Mucosa of descending colon (tissue), 3 donors: ENCODE measurements around the gene SFTA2. TPM values are rescaled to one million over a fixed set of nuclear protein-coding genes. Genes with fewer than 3 reads are reported as not detected.

Source experiments
- ATAC-seq: fragments of 200-7000 bp; cut with Tn5 transposase; one replicate; pipeline ENCODE4 v1.9.1; 2020; ENCODE audit warnings: mild to moderate bottlenecking, moderate library complexity
- DNase-seq, 3 donors: peaks; one replicate each; pipeline ENCODE4 v3.0.0-alpha.2; 2020
- H3K36me3 ChIP-seq: fragments of 200-600 bp; one replicate; pipeline ENCODE4 v1.8.0; 2021; ENCODE audit warnings: low read depth, mild to moderate bottlenecking
- H3K4me1 ChIP-seq: fragments of 200-600 bp; one replicate; pipeline ENCODE4 v1.8.0; 2021; ENCODE audit warnings: low read depth, mild to moderate bottlenecking
- H3K4me3 ChIP-seq: fragments of 200-600 bp; one replicate; pipeline ENCODE4 v1.8.0; 2021; ENCODE audit warnings: mild to moderate bottlenecking
- H3K9me3 ChIP-seq: fragments of 200-600 bp; one replicate; pipeline ENCODE4 v1.8.0; 2021; ENCODE audit warnings: mild to moderate bottlenecking
- CTCF ChIP-seq: fragments of 200-600 bp; IDR thresholded peaks from one replicate; pipeline ENCODE4 v1.8.0; 2022; ENCODE audit warnings: antibody characterized with exemption, mild to moderate bottlenecking
- intact Hi-C, 2 donors: fragments of 100-400 bp; cut with DNase I in 1 of 2; cut with micrococcal nuclease in 1 of 2; formaldehyde crosslinking; loops; one replicate each; pipeline versions ENCODE4 v1.11.0 to v1.11.1; 2022; cut with DNase I, micrococcal nuclease
- total RNA-seq, 3 donors: library from RNA; stranded (reverse); fragmentation: NEBNext Ultra II Directional in 2 of 3; extraction: Animal tissue kit (Norgen Biotek cat#: 25700) in 2 of 3; gene quantifications; one replicate each; pipeline versions ENCODE4 v1.2.1 to v1.2.4, GENCODE V29; 2021 to 2023
- donor health status: DM: no; HTN: no; CAD: no; lungs with moderate emphysema.
- donor health status: DM: no; HTN: no; CAD: no.
- donor health status: DM: no; HTN: yes; CAD: no.

SFTA2 gene
- total RNA-seq, 3 donors from 2014 or later = not detected

- no peak for DNase-seq
- H3K9me3 ChIP-seq = no peaks in the 10 kb centered on the region
- ATAC-seq = no peak
- no peak for TF ChIP-seq CTCF
- H3K4me3 ChIP-seq = no peak overlapping the region
- peaks cover 2% of the 10 kb centered on the region for H3K4me1 ChIP-seq
- intact Hi-C loops = no loop called here
- peaks cover 12% of the 10 kb centered on the region for H3K36me3 ChIP-seq
These were observed 40.0 kb downstream of the SFTA2 start for GRCh38 chr6:30891816-30892538.

DNA sequence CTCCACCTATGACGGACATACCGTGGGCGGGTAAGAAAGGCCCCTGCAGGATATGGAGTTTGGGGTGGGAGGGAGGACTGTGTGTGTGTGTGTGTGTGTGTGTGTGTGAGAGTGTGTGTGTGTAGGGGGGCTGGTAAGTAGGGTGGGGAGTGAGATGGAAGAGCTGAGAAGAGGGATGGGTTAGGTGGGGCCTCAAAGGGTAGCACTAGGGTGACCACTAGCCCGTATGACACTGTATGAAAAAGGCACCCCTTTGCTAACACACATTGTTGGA is 40.6 kb downstream of the SFTA2 start:
- no peak for ATAC-seq
- Histone ChIP-seq H3K36me3 (peaks cover 12% of the 10 kb centered on the region), H3K9me3 (no peaks in the 10 kb centered on the region), H3K4me1 (peaks cover 4% of the 10 kb centered on the region), H3K4me3 (no peak overlapping the region)
- no peak for TF ChIP-seq CTCF
- no peak for DNase-seq
- intact Hi-C loops = no loop called here

- TF ChIP-seq CTCF = no peak
- ATAC-seq (no peak), DNase-seq (no peak)
- Histone ChIP-seq H3K4me3 (no peak overlapping the region), H3K4me1 (peaks cover 9% of the 10 kb centered on the region), H3K36me3 (peaks cover 12% of the 10 kb centered on the region), H3K9me3 (no peaks in the 10 kb centered on the region)
- intact Hi-C loops = no loop called here
These were observed 41.1 kb downstream of the SFTA2 start for GRCh38 chr6:30890646-30891449.

DNA sequence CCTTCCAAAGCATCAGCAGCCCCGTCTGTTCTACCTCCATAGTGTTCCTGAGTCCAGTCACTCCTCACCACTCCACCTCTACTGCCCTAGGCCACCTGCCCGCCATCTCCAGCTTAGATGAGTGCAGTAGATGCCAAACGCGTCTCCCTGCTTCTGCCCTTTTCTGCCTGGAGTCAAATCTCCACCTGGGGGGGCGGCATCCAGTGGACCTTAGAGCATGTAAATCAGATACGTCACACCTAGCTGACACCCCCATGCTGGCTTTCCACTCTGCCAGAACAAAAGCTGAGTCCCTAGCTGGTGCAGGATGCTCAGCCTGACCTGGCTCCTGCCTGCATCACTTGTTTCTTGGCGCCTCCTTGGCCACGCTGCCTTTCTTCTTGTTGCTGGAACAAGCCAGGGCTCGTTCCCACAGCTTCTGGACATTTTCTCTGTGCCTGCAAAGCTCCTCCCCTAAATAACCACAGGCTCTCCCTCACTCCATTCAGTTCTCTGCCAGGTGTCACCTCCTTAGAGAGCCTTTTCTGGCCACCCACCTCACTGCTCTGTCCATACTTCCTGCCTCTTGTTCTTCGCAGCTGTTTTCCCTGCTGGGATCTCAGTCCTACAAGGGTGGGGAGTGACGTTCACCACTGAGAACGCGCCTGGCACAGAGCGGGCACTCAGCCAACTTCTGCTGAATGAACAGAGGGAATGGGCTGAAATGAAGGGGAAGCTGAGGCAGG is 41.9 kb downstream of the SFTA2 start:
- Histone ChIP-seq H3K4me3 (no peak overlapping the region), H3K9me3 (no peaks in the 10 kb centered on the region), H3K4me1 (peaks cover 17% of the 10 kb centered on the region), H3K36me3 (peaks cover 12% of the 10 kb centered on the region)
- no peak for ATAC-seq
- no peak for DNase-seq
- no peak for TF ChIP-seq CTCF
- intact Hi-C loops = loop anchor here (10.0 kb wide), 1 partner anchor 145 kb away; the partner anchor contains the start of genes FLOT1 (in 2 of the 2) and IER3 (in 2 of the 2)

GRCh38 chr6:30889496-30889885 is 42.5 kb downstream of the SFTA2 start:
- DNase-seq (no peak), ATAC-seq (no peak)
- Histone ChIP-seq H3K9me3 (no peaks in the 10 kb centered on the region), H3K4me3 (no peak overlapping the region), H3K36me3 (peaks cover 12% of the 10 kb centered on the region), H3K4me1 (peaks cover 19% of the 10 kb centered on the region)
- intact Hi-C loops = loop anchor here (10.0 kb wide), 1 partner anchor 145 kb away; the partner anchor contains the start of genes FLOT1 (in 2 of the 2) and IER3 (in 2 of the 2)
- TF ChIP-seq CTCF = no peak
